SK-N-SH (cell line): ENCODE measurements around the gene GRM7. TPM values are rescaled to one million over a fixed set of nuclear protein-coding genes. Genes with fewer than 3 reads are reported as not detected.

Source experiments
- CTCF ChIA-PET: fragments of 300-600, 350-600 bp; formaldehyde crosslinking; extraction: SDS; loops from one replicate; lab custom pipeline; 2021; lab: Yijun Ruan, JAX
- POLR2A ChIA-PET: fragments of 350-600 bp; sonication (Branson Sonifier 250); formaldehyde crosslinking; extraction: SDS; loops from one replicate; lab custom pipeline; 2020; ENCODE audit warnings: antibody characterized with exemption, inconsistent platforms; lab: Yijun Ruan, JAX
- DNase-seq: peaks from one replicate; pipeline ENCODE4 v3.0.0; 2012
- H2AFZ ChIP-seq: fragments of 200-600 bp; sonication (generic); 2 replicates; pipeline ENCODE4 v1.8.1; 2016; ENCODE audit warnings: antibody characterized with exemption, mild to moderate bottlenecking, low read depth
- H3F3A ChIP-seq: fragments of 200-600 bp; sonication (generic); replicated peaks from 2 replicates; pipeline ENCODE3; 2016; ENCODE audit warnings: antibody characterized with exemption, mild to moderate bottlenecking; ENCODE audit not compliant: insufficient read depth
- H3K27ac ChIP-seq, 2 experiments: fragments of 200-500 bp in 1 of 2; fragments of 200-600 bp in 1 of 2; sonication (Bioruptor generic) in 1 of 2; sonication (generic), shearing (Covaris generic) in 1 of 2; 2 replicates each; pipeline versions ENCODE4 v1.5.1 to v1.6.1; 2014 to 2016; ENCODE audit warnings: low read depth in 2 of 2, inconsistent platforms in 1 of 2, low read length in 1 of 2, mild to moderate bottlenecking in 1 of 2, mixed read lengths in 1 of 2
- H3K27me3 ChIP-seq: fragments of 200-600 bp; sonication (generic), shearing (Covaris generic); 2 replicates; pipeline ENCODE4 v1.6.1; 2016; ENCODE audit warnings: mixed run types; ENCODE audit not compliant: insufficient read depth
- H3K36me3 ChIP-seq, 2 experiments: fragments of 200-500 bp in 1 of 2; fragments of 200-600 bp in 1 of 2; sonication (Bioruptor generic) in 1 of 2; sonication (generic) in 1 of 2; replicated peaks in 1 of 2; 2 replicates each; pipeline versions ENCODE3 to v1.5.1; 2014 to 2016; ENCODE audit warnings: low read length in 1 of 2, mild to moderate bottlenecking in 1 of 2; ENCODE audit not compliant: insufficient read depth in 2 of 2, control insufficient read depth in 1 of 2
- H3K4me1 ChIP-seq, 2 experiments: fragments of 200-500 bp in 1 of 2; fragments of 200-600 bp in 1 of 2; sonication (Bioruptor generic) in 1 of 2; sonication (generic), shearing (Covaris generic) in 1 of 2; 2 replicates each; pipeline versions ENCODE4 v1.5.1 to v1.6.1; 2014 to 2016; ENCODE audit warnings: low read depth in 1 of 2, low read length in 1 of 2, mixed run types in 1 of 2; ENCODE audit not compliant: insufficient read depth in 2 of 2, control insufficient read depth in 1 of 2
- H3K4me2 ChIP-seq: fragments of 200-600 bp; sonication (generic), shearing (Covaris generic); 2 replicates; pipeline ENCODE4 v1.6.1; 2017; ENCODE audit warnings: mixed run types
- H3K4me3 ChIP-seq, 2 experiments: fragments of 200-500 bp in 1 of 2; fragments of 200-600 bp in 1 of 2; sonication (Bioruptor generic) in 1 of 2; sonication (generic), shearing (Covaris generic) in 1 of 2; 2 replicates each; pipeline versions ENCODE4 v1.5.1 to v1.8.1; 2014 to 2016; ENCODE audit warnings: low read depth in 2 of 2, inconsistent platforms in 1 of 2, low read length in 1 of 2, mild to moderate bottlenecking in 1 of 2, mixed read lengths in 1 of 2, moderate library complexity in 1 of 2
- H3K79me2 ChIP-seq: fragments of 200-600 bp; sonication (generic); 2 replicates; pipeline ENCODE4 v1.8.1; 2017; ENCODE audit warnings: mild to moderate bottlenecking; ENCODE audit not compliant: insufficient read depth
- H3K9ac ChIP-seq: fragments of 200-600 bp; sonication (generic); 2 replicates; pipeline ENCODE4 v1.6.1; 2017; ENCODE audit warnings: mixed run types
- H3K9me2 ChIP-seq: fragments of 200-600 bp; sonication (generic); 2 replicates; pipeline ENCODE4 v1.6.1; 2017; ENCODE audit warnings: mixed run types
- H3K9me3 ChIP-seq: fragments of 200-600 bp; sonication (generic); 2 replicates; pipeline ENCODE4 v1.6.1; 2017; ENCODE audit warnings: mixed run types, mild to moderate bottlenecking, moderate library complexity
- H4K20me1 ChIP-seq: fragments of 200-600 bp; sonication (generic); 2 replicates; pipeline ENCODE4 v1.6.1; 2017; ENCODE audit warnings: mild to moderate bottlenecking, mixed run types; ENCODE audit not compliant: insufficient read depth
- FOSL2 ChIP-seq: IDR thresholded peaks from 2 replicates; pipeline ENCODE4 v1.4.0; 2012; ENCODE audit warnings: low read depth, mild to moderate bottlenecking, moderate library complexity, borderline replicate concordance
- FOXM1 ChIP-seq: IDR thresholded peaks from 2 replicates; pipeline ENCODE4 v1.4.0; 2012; ENCODE audit warnings: low read depth, mild to moderate bottlenecking
- JUND ChIP-seq: IDR thresholded peaks from 2 replicates; pipeline ENCODE4 v1.4.0; 2012
- MEF2A ChIP-seq: IDR thresholded peaks from 2 replicates; pipeline ENCODE4 v1.4.0; 2012; ENCODE audit warnings: low read depth, borderline replicate concordance
- NRF1 ChIP-seq: IDR thresholded peaks from 2 replicates; pipeline ENCODE4 v1.6.1; 2012; ENCODE audit warnings: low read depth, mild to moderate bottlenecking, low read length
- PBX3 ChIP-seq: IDR thresholded peaks from 2 replicates; pipeline ENCODE4; 2012
- POLR2AphosphoS5 ChIP-seq: IDR thresholded peaks from 2 replicates; pipeline ENCODE4 v1.6.1; 2012; ENCODE audit warnings: low read depth, low read length
- RAD21 ChIP-seq: IDR thresholded peaks from 2 replicates; pipeline ENCODE4 v1.6.1; 2012; ENCODE audit warnings: mild to moderate bottlenecking, low read length
- RFX5 ChIP-seq: IDR thresholded peaks from 2 replicates; pipeline ENCODE4 v1.6.1; 2012; ENCODE audit warnings: mild to moderate bottlenecking, improper control_type of control experiment, low read length
- SIN3A ChIP-seq: IDR thresholded peaks from 2 replicates; pipeline ENCODE4 v1.6.1; 2012; ENCODE audit warnings: low read depth, mild to moderate bottlenecking, low read length, moderate library complexity, borderline replicate concordance
- TCF12 ChIP-seq: IDR thresholded peaks from 2 replicates; pipeline ENCODE4 v1.4.0; 2012
- TEAD4 ChIP-seq: IDR thresholded peaks from 2 replicates; pipeline ENCODE4 v1.4.0; 2012; ENCODE audit warnings: mild to moderate bottlenecking, borderline replicate concordance; ENCODE audit not compliant: insufficient read depth
- USF1 ChIP-seq: IDR thresholded peaks from 2 replicates; pipeline ENCODE4 v1.4.0; 2012; ENCODE audit warnings: low read depth, borderline replicate concordance
- YY1 ChIP-seq: IDR thresholded peaks from 2 replicates; pipeline ENCODE4 v1.4.0; 2012; ENCODE audit warnings: low read depth, mild to moderate bottlenecking
- WGBS: methylation state at CpG from one replicate; pipeline ENCODE4 v1.1.6; 2017; ENCODE audit warnings: low lambda C conversion rate; 5-methylcytosine and 5-hydroxymethylcytosine counted together
- polyA plus RNA-seq, 3 experiments: library from polyadenylated mRNA; depleted of rRNA; stranded (reverse); fragments of >200 nt; gene quantifications; 2 replicates each; pipeline ENCODE4 v1.2.3, GENCODE V29; 2012
- TF ChIP-seq, protein P1 (sequence below): fragments of 150-350 bp; IDR thresholded peaks from 2 replicates; pipeline ENCODE4 v1.6.1; 2017; ENCODE audit warnings: antibody characterized with exemption, low read length, low read depth, borderline replicate concordance
- TF ChIP-seq, protein P2 (sequence below): IDR thresholded peaks from 2 replicates; pipeline ENCODE4 v1.4.0; 2012; ENCODE audit warnings: low read depth

GRM7 gene
- polyA plus RNA-seq, 1 of the 3 experiments (the other 2 are of a cell fraction): 0.03 TPM

DNA sequence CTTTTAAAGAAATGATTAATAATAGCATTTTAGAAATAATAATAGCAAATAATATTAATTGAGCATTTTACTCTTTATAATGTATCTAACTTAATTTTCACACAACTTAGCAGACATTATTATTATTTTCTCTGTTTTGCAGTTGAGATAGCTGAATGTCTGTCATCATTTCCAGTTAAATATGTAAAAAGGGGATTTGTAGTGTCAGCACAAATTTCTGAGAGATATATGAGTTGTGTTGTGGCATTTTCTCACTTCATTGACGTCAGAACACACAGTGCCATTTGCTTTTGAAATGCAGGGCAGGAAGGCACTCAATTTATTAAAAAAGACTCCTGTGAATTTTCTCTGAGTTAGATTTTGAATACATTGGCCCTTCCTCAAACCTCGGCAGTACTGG lies 111.0 kb downstream of the GRM7 start:
- Histone ChIP-seq H3K27me3 (no peaks in the 10 kb centered on the region), H3K9ac (no peak overlapping the region), H4K20me1 (no peaks in the 10 kb centered on the region), H3F3A (no peaks in the 10 kb centered on the region), H3K4me3 (no peak overlapping the region), H3K4me2 (no peak overlapping the region), H3K27ac (no peak overlapping the region), H3K9me2 (no peaks in the 10 kb centered on the region), H2AFZ (no peak overlapping the region), H3K9me3 (no peaks in the 10 kb centered on the region)
- no peak for DNase-seq
- 38% methylated on average over 2 of the region's 2 CpGs for WGBS
- POLR2A ChIA-PET: no interaction called here
- CTCF ChIA-PET: interaction anchor here (1.0 kb wide), 1 partner anchor 126 kb away, joined by 3 read pairs; no protein-coding TSS in a partner anchor
- TF ChIP-seq FOXM1 (no peak), SIN3A (no peak)
- TF ChIP-seq, all 33 proteins: peak for 0
- Histone ChIP-seq H3K36me3 (no peaks in the 10 kb centered on the region), H3K4me1 (no peaks in the 10 kb centered on the region; a peak in 1 of 4 replicates), H3K79me2 (no peaks in the 10 kb centered on the region)

DNA sequence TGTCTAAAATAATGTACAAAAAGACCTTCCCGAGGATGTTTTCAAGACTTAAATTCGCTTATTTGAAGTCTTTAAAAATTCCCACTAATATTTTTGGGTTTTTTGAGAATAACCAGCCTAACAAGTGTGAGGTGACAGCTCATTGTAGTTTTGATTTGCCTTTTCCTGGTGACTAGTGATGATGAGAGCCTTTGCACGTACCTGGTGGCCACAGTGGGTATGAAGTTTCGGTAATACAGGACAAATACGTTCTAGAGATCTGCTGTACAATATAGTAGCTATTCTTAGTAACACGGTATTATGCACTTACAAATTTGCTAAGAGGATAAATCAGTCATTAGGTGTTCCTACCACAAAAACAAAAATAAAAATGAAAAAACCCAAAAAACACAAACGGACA lies 124.9 kb downstream of the GRM7 start:
- no peak overlapping the region for H3K9ac ChIP-seq
- H4K20me1 ChIP-seq: no peaks in the 10 kb centered on the region
- H3K4me1 ChIP-seq: no peaks in the 10 kb centered on the region
- 23% methylated on average over 7 of the region's 7 CpGs for WGBS
- no peaks in the 10 kb centered on the region for H3F3A ChIP-seq
- no peak overlapping the region for H2AFZ ChIP-seq
- H3K9me2 ChIP-seq: no peaks in the 10 kb centered on the region
- DNase-seq: no peak
- no peak overlapping the region for H3K27ac ChIP-seq
- TF ChIP-seq FOXM1 (no peak), FOSL2 (no peak), YY1 (no peak), PBX3 (no peak), RFX5 (no peak)
- TF ChIP-seq, protein P1, sequence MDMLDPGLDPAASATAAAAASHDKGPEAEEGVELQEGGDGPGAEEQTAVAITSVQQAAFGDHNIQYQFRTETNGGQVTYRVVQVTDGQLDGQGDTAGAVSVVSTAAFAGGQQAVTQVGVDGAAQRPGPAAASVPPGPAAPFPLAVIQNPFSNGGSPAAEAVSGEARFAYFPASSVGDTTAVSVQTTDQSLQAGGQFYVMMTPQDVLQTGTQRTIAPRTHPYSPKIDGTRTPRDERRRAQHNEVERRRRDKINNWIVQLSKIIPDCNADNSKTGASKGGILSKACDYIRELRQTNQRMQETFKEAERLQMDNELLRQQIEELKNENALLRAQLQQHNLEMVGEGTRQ: no peak
- TF ChIP-seq, all 33 proteins: peak for 0
- Histone ChIP-seq H3K79me2 (no peaks in the 10 kb centered on the region), H3K4me3 (no peak overlapping the region), H3K9me3 (no peaks in the 10 kb centered on the region), H3K4me2 (no peak overlapping the region), H3K27me3 (no peaks in the 10 kb centered on the region), H3K36me3 (no peaks in the 10 kb centered on the region)
- ChIA-PET CTCF (no interaction called here), POLR2A (no interaction called here)

- no peaks in the 10 kb centered on the region for H3K79me2 ChIP-seq
- no peak overlapping the region for H3K4me2 ChIP-seq
- no peak overlapping the region for H3K9ac ChIP-seq
- ChIA-PET CTCF (interaction anchor here (0.7 kb wide), 1 partner anchor 74 kb away, joined by 3 read pairs; no protein-coding TSS in a partner anchor), POLR2A (no interaction called here)
- 22% methylated on average over 4 of the region's 4 CpGs for WGBS
- no peak for TF ChIP-seq RFX5
- TF ChIP-seq NRF1: no peak
- TF ChIP-seq TEAD4: no peak
- TF ChIP-seq, protein P2, sequence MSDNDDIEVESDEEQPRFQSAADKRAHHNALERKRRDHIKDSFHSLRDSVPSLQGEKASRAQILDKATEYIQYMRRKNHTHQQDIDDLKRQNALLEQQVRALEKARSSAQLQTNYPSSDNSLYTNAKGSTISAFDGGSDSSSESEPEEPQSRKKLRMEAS: no peak
- no peak for TF ChIP-seq JUND
- no peak for TF ChIP-seq MEF2A
- no peak for TF ChIP-seq POLR2AphosphoS5
- TF ChIP-seq USF1: no peak
- TF ChIP-seq RAD21: no peak
- TF ChIP-seq FOXM1: no peak
- no peak for TF ChIP-seq TCF12
- H3F3A ChIP-seq: no peaks in the 10 kb centered on the region
- H3K9me3 ChIP-seq: no peaks in the 10 kb centered on the region
- no peaks in the 10 kb centered on the region for H3K4me1 ChIP-seq
- H3K9me2 ChIP-seq: no peaks in the 10 kb centered on the region
- H2AFZ ChIP-seq: no peak overlapping the region
- no peaks in the 10 kb centered on the region for H3K36me3 ChIP-seq
- H4K20me1 ChIP-seq: no peaks in the 10 kb centered on the region
- no peaks in the 10 kb centered on the region for H3K27me3 ChIP-seq
- DNase-seq: no peak
- H3K4me3 ChIP-seq: no peak overlapping the region
- H3K27ac ChIP-seq: no peak overlapping the region
Observed at GRCh38 chr3:6989608-6990291, 128.8 kb downstream of the GRM7 start.
